HUES6 (cell line): ENCODE measurements around the gene MGARP.
A peak's percentile ranks its signal among the peaks of the same experiment; 100 is the strongest.

Source experiments
- H3K27ac ChIP-seq: 2 replicates; pipeline ENCODE4 v1.7.0; 2013; ENCODE audit warnings: low read depth, mild to moderate bottlenecking, low read length, inconsistent platforms
- H3K27me3 ChIP-seq: 2 replicates; pipeline ENCODE4 v1.6.1; 2013; ENCODE audit warnings: low read length; ENCODE audit not compliant: control insufficient read depth, insufficient read depth
- H3K36me3 ChIP-seq: 2 replicates; pipeline ENCODE4 v1.6.1; 2013; ENCODE audit warnings: low read length; ENCODE audit not compliant: control insufficient read depth, insufficient read depth
- H3K4me1 ChIP-seq: 2 replicates; pipeline ENCODE4 v1.6.1; 2013; ENCODE audit warnings: low read length; ENCODE audit not compliant: control insufficient read depth, insufficient read depth
- H3K4me3 ChIP-seq: 2 replicates; pipeline ENCODE4 v1.5.1; 2013; ENCODE audit warnings: low read depth, low read length
- H3K9ac ChIP-seq: one replicate; pipeline ENCODE4 v1.6.1; 2013; ENCODE audit warnings: mild to moderate bottlenecking, low read length
- H3K9me3 ChIP-seq: 2 replicates; pipeline ENCODE4 v1.6.1; 2013; ENCODE audit warnings: low read depth, low read length; ENCODE audit not compliant: control insufficient read depth, insufficient read depth

MGARP gene

DNA sequence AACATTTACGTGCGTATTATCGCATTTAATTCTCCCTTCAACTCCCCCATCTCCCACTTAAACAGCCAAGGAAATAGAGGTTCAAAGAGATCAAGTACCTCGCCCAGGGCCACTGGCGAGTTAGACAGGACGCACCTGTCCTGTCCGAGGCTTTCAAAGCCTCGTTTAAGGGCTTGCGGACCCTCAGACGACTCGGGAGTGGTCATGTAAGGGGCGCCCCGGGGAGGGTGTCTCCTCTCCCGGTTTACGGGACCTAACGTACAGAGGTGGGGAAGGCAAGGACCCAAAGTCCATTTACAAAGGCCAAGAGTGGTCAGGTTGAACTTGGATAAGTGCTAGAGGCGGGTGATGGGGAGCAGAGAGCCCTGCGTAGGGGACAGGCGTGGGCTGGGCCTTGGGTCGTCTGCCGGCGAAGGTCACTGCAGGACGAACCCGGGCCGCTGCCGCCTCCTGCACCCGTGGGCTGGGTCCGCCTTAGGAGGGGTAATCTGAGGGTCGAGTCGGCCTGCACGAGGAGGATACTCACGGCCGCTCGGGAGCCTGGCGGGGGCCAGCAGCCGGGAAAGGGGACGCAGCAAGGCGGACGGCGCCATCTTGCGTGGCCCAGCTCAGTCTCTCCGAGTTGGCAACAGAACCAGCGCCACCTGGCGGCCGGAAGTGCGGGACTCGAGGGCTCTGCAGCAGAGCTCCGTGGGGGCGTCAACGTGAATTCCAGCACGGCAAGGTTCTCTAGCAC, 15.3 kb upstream of the MGARP start:
- H3K4me1 ChIP-seq = peaks cover 17% of the 10 kb centered on the region
- H3K27me3 ChIP-seq = no peaks in the 10 kb centered on the region
- peaks cover 22% of the 10 kb centered on the region for H3K36me3 ChIP-seq
- H3K9me3 ChIP-seq = no peaks in the 10 kb centered on the region
- H3K27ac ChIP-seq = peak overlapping the region; percentile 90
- H3K9ac ChIP-seq = peak overlapping the region; percentile 93
- peak overlapping the region; percentile 89 for H3K4me3 ChIP-seq

DNA sequence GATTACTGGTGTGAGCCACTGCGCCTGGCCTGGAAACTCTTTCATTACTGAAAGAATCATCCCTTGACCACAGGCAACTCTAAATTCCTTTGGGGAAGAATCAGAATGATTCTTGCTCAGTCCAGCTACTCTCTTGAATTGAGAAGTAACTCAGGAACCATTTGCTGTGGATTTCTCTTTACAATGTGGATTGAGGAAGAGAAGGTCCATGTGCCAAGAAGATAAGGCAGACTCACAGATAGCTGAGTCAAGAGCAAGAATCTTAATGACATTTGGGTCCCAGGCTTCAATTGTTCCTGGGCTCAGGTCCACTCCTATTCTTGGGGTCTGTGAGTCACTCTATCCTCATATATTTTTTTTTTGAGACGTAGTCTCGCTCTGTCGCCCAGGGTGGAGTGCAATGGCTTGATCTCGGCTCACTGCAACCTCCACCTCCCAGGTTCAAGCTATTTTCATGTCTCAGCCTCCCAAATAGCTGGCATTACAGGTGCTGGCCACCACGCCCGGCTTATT, 6.2 kb upstream of the MGARP start:
- Histone ChIP-seq H3K9ac (no peak overlapping the region), H3K27me3 (peaks cover 1% of the 10 kb centered on the region; the same call in 1 of the 2 replicates), H3K4me1 (no peaks in the 10 kb centered on the region), H3K36me3 (peaks cover 19% of the 10 kb centered on the region), H3K27ac (no peak overlapping the region), H3K4me3 (no peak overlapping the region), H3K9me3 (0 out of 2 replicates have a peak, but pooled peaks cover 6% of the 10 kb centered on the region)

DNA sequence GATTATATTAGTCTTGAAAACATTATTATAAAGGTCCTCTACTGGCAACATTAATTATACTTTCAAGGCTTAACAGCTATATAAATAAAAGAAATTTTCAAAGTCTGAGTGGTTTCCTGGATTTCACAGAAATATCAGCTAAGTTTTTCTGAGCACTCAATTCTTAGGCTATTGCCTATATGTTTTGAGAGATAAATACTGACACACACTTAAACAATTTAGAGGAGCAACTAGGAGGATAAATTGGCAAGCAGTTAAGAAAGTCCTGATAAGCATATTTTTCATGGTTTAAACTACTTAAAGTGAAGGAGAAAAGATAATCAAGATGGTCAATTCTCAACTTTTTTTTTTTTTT, 2.7 kb upstream of the MGARP start:
- Histone ChIP-seq H3K9me3 (0 out of 2 replicates have a peak, but pooled peaks cover 6% of the 10 kb centered on the region), H3K27me3 (peaks cover 34% of the 10 kb centered on the region), H3K36me3 (no peaks in the 10 kb centered on the region), H3K4me3 (no peak overlapping the region), H3K4me1 (peaks cover 6% of the 10 kb centered on the region), H3K27ac (no peak overlapping the region), H3K9ac (no peak overlapping the region)

DNA sequence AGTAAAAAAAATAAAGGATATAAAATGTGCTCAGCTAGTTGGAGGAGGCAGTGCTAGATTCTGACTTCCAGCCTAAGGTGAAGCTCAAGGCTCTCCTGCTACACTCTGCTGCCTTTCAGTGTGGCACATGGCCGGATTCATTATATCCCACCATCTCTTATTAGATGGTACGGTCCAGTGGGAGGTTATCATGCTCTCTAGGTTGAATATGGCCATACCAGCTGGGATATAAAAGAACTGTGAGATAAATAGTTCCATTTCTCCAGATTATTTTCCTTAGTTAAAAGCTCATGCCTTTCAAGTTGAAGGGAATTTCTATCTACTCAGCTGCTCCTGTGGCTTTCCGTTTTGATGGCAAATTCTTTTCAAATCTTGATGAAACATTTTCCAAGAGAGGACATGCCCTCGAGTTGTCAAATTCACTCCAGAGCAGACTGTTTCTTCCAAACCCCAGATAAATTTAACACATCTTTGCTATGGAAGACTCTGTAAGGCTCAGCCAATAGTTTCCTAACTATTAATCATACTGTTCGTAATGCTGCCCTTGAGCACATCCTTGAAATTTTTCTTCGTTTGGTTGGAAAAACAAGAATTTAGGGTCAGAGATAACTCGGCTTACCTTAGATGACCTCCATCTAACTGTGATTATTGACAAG, 2.2 kb upstream of the MGARP start:
- H3K36me3 ChIP-seq = no peaks in the 10 kb centered on the region
- no peak overlapping the region for H3K9ac ChIP-seq
- peaks cover 6% of the 10 kb centered on the region for H3K4me1 ChIP-seq
- H3K4me3 ChIP-seq = no peak overlapping the region
- H3K9me3 ChIP-seq = 0 out of 2 replicates have a peak, but pooled peaks cover 6% of the 10 kb centered on the region
- H3K27ac ChIP-seq = no peak overlapping the region
- H3K27me3 ChIP-seq = peaks cover 37% of the 10 kb centered on the region

DNA sequence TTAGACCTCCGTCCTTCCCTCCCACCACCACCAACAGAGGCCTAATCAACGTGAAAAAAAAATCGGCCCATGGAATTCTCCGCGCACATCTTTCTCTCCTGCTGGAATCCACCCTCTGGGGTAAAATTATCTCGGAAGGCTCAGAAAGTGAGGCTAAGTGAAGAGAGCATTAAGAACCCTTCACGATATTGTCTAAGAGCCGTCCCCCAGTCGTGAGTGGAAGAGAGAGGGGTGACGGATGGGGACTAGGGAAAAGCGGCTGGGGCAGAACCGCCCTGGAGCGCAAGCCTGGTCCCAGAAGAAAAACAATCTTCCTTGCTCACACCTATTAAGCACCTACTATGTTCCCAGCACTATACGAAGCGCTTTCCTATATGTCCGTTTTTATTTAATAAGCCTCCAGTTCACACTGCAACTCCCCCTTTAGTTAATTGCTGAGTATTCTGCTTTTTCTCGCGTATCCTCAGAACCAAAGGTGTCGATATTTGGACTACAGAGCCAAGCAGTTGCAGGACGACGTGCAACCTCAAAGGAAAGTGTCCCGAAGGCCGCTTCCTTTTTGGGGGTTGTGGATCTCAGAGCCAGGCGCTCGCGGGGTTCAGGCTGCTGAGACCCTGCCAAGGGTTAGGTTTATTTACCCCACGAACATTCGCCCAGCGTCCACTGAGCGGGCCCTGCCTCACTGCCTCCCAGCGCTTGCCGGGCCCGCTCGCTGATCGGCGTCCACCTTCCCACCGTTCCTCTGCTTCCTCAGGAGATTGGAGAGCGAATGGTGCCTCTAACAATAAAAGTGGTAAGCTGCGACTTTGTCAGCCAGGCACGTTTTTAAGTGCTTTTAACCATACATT, 889 bp downstream of the MGARP start:
- Histone ChIP-seq H3K9ac (peak overlapping the region; percentile 19), H3K9me3 (no peaks in the 10 kb centered on the region), H3K4me3 (peak overlapping the region; percentile 65), H3K27ac (no peak overlapping the region), H3K36me3 (no peaks in the 10 kb centered on the region), H3K27me3 (peaks cover 42% of the 10 kb centered on the region), H3K4me1 (peaks cover 6% of the 10 kb centered on the region)

DNA sequence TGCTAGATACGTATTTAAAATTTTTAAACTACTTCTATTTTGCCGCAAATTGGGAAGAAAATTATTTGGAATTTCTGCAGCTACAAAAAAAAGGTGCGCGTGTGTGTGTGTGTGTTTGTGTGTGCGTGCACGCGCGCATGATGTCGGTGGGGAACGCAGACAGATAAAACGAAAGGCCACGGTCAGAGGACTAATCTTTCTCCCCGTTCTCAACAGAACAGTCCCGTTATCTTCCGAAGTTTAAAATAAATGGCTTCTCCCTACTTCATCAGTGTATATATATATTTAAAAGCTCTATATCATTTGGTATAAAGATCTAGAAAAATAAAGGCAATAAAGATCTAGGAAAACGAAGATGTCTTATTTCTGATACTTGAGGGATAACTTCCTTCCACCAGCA, 1.5 kb downstream of the MGARP start:
- no peaks in the 10 kb centered on the region for H3K9me3 ChIP-seq
- peaks cover 42% of the 10 kb centered on the region for H3K27me3 ChIP-seq
- no peaks in the 10 kb centered on the region for H3K36me3 ChIP-seq
- peak overlapping the region; percentile 65 for H3K4me3 ChIP-seq
- H3K9ac ChIP-seq = no peak overlapping the region
- peaks cover 6% of the 10 kb centered on the region for H3K4me1 ChIP-seq
- no peak overlapping the region for H3K27ac ChIP-seq

DNA sequence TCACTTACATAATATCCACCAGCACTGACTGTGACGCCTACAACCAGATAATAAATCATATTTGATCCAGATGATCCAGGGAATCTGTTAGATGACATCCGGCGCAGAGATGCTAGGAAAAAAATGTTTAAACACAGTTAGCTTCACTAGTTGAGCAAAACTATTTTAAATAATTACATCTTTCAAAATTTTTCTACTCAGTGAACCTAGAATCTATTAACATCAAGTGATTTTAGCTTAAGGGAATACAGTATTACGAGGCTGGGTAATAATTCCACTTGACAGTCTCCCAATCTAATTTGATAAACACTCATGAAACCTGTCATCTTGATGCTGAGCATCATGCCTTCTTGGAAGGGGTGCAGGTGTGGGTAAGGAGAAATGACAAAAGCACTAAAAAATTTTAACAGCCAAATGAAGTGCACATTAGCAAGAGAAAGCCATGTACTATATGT, 4.7 kb downstream of the MGARP start:
- Histone ChIP-seq H3K4me1 (peaks cover 5% of the 10 kb centered on the region), H3K4me3 (no peak overlapping the region), H3K9me3 (no peaks in the 10 kb centered on the region), H3K9ac (no peak overlapping the region), H3K27ac (no peak overlapping the region), H3K27me3 (peaks cover 32% of the 10 kb centered on the region), H3K36me3 (no peaks in the 10 kb centered on the region)

DNA sequence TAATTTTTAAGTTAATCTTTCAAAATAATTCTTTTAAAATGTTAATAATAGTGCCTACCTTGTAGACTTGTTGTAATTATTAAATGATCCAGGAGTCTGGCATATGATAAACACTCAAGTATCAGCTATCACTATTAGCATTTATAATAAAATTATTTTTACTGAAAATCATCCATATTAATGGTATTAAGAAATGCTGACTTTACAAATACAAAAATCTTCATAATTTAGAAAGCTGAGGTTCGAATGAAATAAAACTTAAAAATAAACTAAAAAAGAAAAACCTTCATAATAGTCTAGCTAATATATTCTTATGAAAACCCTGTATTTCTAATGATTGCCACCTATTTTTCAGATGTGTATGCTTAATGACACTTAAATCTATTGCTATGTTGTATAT, 5.2 kb downstream of the MGARP start:
- no peak overlapping the region for H3K9ac ChIP-seq
- no peaks in the 10 kb centered on the region for H3K9me3 ChIP-seq
- no peaks in the 10 kb centered on the region for H3K36me3 ChIP-seq
- peaks cover 27% of the 10 kb centered on the region for H3K27me3 ChIP-seq
- H3K4me3 ChIP-seq = no peak overlapping the region
- peaks cover 4% of the 10 kb centered on the region; the same call in 1 of the 2 replicates for H3K4me1 ChIP-seq
- H3K27ac ChIP-seq = no peak overlapping the region

DNA sequence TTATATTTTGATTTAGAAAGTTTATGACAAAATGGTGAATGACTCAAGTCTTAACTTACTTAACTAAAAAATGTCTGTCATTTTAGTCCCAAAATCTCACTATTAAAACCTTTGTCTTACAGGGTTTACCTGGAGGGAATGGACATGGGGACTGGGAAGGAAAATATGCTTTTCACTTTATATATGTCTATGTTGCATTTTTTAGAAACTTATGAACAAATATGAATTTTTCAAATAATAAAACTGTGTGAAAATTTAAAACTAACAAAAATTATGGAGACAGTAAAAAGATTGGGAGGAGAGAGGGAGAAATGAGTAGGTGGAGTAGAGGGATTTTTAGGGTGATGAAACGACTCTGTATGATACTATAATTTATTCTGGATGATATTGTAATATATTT, 6.2 kb downstream of the MGARP start:
- H3K4me3 ChIP-seq = no peak overlapping the region
- no peak overlapping the region for H3K27ac ChIP-seq
- H3K36me3 ChIP-seq = no peaks in the 10 kb centered on the region
- H3K9ac ChIP-seq = no peak overlapping the region
- no peaks in the 10 kb centered on the region for H3K9me3 ChIP-seq
- peaks cover under 1% of the 10 kb centered on the region; the same call in 1 of the 2 replicates for H3K4me1 ChIP-seq
- peaks cover 18% of the 10 kb centered on the region for H3K27me3 ChIP-seq

DNA sequence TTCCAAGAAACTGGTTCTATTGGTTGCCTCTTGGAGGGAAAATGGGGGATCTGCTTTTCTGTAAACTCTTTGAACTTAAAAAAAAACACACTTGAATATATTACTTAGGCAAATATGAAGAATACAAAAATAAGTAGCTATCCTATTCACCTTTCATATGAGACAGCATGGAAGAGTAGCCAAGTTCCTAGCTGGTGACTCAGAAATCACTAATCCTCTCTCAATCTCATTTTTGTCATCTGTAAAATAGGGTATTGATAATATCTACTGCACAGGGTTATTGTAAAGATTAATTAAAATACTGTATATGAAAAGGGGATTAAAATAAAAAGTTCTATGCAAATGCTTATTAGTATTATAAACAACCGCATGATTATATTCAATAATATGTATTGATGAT, 12.7 kb downstream of the MGARP start:
- Histone ChIP-seq H3K27ac (no peak overlapping the region), H3K9ac (no peak overlapping the region), H3K27me3 (no peaks in the 10 kb centered on the region), H3K4me1 (peaks cover 12% of the 10 kb centered on the region), H3K9me3 (no peaks in the 10 kb centered on the region), H3K4me3 (no peak overlapping the region), H3K36me3 (no peaks in the 10 kb centered on the region)
